GM19025 (cell line): ENCODE results near the gene DHRS12.
"Not testable (repeated sequence)": the region's sequence is repeated elsewhere in the genome, so short reads cannot be mapped to it uniquely, and the experiment has no call there.

ENCODE experiments used
- ATAC-seq: cut with Tn5 transposase; IDR thresholded peaks from one replicate; pipeline ENCODE4 v1.9.1; 2021; ENCODE audit warnings: mild to moderate bottlenecking, low read depth, moderate library complexity; ENCODE audit not compliant: unreplicated experiment

DHRS12 gene

DNA sequence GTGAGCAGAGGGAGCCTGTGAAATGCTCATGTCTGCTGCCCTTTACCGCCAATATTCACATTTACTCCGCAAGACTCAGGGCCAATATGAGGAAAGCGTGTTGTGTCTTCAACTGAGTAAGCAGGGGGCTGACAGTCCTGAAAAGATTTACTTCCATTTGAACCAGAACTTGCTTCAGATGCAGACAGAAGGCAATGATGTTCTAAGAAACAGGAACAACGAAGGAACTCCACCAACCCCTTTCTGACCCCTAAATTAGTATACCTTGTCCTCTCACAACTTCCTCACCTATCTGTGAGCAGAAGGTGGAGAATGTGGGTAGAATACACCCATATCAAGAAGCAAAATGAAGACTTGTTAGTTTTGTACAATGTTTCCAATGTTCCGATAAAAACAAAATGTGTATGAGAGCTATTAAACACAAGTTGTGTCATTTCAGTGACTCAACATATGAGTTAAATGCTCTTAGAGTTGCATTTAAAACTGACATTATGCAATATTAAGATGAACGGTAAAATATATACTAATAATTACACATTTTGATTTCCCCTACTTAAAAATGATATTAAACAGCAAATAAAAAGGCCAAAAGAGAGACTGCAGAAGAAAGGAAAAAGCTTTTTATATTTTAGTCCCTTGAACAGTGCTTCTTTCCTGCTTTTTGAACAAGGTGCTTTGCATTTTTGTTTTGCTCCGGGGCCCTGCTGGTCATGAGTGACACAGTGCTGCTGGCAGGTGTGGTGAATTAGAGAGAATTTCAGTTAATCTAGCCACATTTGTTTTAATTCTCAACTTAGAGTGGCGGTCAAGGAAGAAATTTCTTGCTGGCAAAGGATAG, 25.0 kb upstream of the DHRS12 start:
- no peak for ATAC-seq

DNA sequence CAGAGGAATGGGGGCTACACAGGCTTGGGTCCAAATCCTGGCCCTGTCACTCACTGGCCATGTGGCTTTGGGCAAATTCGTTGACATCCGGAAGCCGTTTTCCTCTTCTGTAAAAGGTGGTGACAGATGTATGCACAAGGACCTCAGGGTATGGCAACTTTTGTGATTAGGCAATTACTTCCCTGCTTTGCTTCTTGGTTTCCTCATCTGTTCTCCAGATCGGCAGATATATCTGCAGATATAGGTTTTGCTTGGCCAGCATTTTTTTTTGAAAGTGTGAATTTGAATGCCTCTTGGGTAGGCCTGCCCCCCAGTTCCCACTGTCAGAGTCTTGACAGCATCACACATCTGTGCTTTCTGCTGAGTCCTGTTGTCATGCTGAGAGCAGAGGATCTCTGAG, 23.3 kb upstream of the DHRS12 start:
- ATAC-seq, result no peak

DNA sequence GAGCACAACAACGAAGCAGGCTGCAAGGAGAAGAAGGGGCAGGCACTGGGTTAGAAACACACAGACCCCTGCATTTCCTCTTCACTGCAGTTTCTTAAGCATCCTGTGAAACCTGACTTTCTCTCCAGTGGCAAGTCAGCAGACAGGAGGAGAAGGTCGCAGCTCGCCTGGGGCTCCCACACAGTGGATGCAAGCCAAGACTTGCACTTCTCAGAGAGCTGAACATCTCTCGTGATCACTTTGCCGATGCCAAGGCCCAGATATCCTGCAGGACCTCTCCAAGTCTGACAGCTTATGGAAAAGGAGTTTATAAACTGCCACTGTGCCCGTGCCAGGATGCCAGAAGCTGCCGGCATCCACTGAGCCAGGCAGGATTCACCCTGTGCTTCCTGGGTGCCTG, 22.6 kb upstream of the DHRS12 start:
- no peak for ATAC-seq

DNA sequence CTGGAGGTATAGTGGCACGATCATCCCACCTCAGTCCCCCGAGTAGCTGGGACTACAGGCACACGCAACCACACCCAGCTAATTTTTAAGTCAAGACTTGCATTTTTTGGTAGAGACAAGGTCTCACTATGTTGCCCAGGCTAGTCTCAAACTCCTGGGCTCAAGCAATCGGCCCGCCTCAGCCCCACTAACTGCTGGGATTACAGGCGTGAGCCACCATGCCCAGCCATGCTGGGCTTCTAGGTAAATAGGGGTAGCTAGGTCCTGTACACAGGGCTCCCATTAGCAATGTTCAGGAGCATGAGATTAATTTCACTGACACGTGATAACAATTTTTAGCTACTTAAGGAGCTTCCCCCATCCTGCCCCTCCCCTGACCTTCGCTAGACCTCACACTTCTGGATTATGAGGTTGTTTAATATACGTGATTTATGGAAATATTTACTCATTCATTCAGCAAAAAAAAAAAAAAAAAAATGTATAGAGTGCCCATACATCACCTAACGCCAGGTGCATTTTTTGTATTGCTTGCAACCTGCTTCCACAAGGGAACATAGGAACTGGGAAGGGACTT, 21.8 kb upstream of the DHRS12 start:
- no peak for ATAC-seq

DNA sequence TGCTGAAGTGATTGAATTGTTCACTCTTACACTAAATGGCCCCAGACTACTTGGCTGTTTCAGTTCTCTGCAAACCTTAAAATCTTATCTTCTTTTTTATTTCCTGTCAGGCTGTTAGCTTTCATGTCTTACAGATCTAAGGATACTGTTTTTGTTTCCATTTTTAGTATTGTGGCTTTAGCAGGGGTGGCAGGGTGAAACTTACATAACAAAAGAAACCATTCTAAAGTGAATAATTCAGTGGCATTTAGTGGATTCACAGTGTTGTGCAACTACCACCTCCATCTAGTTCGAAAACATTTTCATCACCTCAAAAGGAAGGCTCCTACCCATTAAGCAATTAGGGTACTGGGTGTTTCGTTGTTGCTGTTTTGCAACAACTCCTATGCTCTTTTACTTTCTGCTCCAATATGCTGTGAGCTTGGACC, 21.2 kb upstream of the DHRS12 start:
- no peak for ATAC-seq

DNA sequence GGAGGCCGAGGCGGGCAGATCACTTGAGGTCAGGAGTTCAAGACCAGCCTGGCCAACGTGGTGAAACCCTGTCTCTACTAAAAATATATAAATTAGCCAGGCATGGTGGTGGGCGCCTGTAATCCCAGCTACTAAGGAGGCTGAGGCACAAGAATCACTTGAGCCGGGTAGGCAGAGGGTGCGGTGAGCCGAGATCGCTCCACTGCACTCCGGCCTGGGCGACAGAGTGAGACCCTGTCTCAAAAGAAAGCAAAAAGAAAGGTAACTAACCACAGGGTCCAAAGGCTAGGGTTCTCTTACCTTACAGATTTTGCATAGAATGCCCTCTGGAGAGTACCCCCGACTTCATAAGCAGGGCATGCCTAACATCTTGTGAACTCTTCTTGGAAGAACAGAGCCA, 20.7 kb upstream of the DHRS12 start:
- ATAC-seq, result not testable (repeated sequence)

DNA sequence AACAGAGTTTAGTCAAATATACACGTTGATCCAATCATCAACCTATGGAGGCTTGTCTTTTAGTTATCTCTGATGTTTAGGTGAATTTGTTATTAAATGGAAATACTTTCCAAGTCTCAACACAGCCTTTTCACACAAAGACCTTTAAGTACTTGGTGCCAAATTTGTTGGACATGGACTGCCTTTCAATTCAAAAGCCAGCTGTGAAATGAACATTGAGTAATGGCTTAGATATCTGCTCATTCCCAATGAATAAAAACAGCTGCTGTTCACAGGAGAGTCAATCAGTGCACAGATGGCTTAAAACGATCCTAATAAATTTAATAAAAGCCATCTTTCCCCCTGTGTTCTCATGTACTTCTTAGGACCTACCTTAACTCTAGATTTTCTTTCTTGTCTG, 19.9 kb upstream of the DHRS12 start:
- ATAC-seq, result no peak

DNA sequence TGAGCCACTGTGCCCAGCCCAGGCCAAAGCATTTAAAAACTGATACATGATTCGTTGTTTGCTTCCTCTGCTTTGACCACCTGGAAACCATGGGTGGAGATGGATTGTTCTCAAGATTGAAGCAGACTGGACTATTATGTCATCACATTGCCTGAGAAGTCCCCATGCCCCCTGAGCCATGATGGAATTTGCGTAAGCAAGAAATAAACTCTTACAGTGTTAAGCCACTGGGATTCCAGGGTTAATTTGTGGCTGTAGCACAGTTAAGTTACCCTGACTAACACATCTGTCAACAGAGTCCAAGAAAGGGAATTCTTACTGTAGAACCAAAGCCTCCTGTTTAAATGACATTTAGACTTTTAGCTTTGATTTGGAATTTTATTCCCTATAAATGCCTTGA, 19.4 kb upstream of the DHRS12 start:
- ATAC-seq, result no peak

DNA sequence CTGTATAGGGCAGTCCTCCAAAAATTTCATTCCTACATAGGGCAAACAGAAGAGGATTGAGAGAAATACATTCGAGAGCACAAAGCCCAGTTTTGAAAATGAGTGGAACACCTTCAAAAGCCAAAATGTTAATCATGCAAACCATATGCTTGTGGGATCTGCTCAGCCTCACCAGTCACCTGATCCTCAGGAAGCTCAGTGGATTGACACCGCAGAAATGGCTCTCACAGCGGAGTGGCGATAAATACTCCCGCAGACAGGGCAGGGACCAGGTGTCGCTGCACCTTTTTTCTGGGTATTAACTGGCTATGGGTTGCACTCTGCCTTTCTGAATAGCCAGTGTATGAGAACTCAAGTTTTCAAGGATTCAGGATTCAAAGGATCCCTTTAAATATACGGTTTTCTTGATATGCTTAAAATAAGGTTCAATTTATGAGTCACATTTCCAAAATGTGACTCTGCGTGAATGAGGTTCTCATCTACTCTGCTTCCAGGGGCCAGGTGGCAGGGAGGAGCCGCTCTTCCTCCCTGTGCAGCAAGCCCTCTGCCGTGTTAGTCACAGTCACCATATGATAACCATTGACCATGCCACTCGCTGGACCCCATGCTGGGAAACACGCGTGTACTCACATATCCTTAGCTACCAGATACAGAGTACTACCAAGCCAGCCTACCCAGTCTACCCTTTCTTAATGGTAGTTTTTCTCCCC, 18.3 kb upstream of the DHRS12 start:
- ATAC-seq, result no peak

DNA sequence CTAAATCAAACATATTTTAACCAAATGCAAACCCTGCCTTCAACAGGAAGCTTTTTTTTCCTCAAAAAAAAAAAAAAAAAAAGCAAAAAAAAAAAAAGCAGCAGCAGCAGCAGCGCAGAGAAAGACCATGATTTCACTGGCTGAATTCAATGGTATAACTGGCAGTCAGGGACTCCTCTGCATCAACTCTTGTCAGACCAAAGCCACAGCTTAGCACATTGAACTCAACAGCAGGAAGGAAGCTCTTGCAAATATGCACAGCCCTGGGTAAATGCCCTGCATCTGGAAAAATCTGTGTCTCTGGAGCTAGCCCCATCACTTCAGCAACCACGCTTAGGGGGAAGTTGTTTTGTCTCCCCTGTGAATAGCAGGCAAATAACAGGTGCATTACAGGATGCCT, 17.6 kb upstream of the DHRS12 start:
- no peak for ATAC-seq

DNA sequence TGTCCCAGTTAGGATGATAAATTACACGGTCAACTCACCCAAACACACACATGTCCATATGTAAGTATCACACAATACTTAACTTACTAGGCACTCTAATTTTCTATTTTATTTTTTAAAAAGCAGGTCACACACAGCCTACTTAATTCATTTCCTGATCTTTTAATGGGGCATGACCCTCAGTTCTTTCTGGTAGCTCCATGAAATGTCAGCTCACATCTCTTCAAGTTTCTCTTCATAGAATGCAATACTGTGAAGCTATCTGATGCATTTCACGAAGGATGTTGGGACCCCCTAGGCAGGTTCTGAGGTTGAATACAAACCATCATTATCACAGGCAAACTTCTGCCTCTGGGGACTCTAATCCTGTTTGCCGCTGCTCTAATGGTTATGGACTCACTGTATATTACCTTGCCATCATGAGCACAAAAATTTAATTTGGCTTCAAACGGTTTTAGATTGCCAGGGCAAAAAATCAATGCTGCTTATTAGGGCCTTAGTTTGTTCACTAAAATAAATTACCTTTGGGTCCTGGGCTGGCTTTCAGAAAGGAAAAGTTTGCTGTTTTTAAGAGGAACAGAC, 16.1 kb upstream of the DHRS12 start:
- ATAC-seq, result no peak

DNA sequence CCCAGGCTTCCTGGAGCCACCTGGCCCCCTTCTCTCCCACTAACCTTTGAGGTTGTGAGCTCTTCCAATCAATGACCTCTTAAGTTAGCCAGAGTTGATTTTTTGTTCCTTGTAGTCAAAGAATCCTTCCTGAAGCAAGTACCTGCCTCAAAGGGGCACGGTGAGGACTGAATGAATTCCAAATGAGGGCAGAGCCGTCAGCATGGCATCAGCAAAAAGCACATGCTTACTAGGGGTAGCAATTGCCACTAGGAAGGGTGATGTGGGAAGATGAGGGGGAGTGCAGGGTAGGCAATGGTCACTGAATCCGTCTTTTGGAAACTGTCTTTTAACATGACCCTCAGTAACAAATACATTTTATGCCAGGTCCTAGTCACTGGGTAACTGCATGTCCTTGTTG, 15.6 kb upstream of the DHRS12 start:
- ATAC-seq, result no peak

DNA sequence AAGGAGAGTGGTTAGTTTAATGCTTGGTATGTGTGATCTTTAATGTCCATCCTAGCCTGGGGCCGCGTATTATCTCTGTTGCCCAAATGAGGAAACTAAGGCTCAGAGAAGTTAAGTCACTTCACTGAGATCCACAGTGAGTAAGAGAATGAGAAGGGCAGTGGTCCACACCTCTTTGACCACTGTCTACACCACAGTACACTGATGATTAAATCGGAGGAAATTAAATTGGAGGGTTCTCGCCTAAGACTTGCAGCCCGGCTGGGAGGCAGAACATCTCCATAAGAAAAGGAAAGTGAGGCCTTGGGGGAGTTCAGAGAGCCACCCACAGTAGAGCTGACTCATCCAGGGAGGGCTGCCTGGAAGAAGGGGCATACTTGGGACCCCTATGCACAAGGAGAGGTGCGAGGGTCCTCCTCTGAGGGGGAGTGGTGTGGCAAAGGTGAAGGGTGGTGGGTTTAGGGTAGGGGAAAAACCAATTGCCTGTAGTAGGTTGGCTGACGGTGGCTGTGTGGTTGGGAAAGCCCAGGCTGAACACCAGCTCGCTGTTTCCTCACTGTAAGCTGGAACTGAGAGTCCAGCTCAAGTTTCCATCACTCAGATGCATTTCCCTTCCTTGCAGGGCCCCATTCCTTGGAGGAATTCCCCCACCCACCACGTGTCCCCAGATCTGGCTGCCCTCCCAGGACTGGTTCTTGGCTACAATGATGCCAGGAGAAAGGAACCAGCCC, 15.0 kb upstream of the DHRS12 start:
- ATAC-seq, result no peak

DNA sequence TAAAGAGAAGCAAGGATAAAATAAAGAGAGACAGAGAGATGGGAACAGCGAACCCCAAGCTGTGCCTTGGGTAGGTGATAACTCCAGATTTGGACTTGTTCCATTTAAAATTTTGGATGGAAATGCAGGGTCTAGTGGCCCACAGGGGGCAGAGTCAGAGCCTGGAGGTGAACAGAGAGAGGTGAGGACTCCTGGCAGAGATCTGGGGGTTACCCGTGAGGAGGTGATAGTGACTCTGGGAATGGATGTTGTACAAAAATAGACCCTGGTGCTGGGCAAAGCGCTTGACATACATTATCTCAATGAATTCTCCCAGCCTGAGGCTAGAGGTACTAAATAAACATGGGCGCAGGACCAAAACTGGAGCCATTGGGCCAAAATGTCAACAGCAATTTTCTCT, 14.3 kb upstream of the DHRS12 start:
- ATAC-seq, result no peak

DNA sequence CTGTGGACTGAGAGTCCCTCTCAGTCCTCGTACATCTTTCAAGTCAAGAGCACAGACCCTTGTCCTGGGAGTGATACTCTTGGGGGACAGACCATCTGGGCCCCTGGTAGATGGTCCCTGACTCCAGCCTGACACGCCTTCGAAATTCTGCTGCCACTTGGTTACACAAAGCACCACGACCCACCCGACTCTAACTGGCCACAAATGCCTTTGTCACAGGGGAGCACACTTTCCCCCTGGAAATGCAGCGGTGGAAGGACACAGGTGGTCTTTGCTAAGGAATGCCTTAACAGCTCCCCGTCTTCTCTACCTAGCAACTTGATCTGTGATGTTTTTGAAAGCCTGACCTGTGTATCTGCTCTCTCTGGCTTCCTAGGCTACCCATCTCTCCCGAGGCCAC, 13.8 kb upstream of the DHRS12 start:
- ATAC-seq, result no peak

DNA sequence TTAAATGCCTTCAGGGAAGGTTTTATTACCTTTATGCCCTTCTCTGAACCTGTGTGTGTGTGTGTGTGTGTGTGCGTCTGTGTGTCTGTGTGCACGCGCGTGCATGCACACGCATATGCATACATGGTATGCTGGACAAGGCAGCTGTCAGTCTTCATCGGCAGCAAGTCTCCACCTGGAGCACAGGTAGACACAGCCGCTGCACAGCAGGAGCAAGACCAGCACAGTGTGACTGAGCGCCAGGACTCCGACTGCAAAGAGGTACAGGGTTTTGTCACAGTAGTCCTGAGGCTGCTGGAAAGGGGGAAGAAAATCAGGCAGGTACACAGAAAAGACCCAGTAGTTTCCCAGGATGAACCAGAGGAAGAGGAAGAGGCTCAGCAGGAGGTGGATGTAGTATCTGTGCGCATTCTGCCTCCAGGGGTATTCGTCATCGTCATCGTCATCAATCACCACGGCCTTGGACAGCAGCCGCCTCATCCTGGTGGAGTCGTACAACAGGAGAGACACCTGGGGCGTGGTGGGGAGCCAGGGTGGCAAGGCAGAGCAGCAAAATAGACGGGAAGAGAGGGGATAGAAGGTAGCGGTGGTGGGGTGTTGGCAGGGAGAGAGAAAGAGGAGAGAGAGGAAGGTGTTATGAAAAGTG, 12.8 kb upstream of the DHRS12 start:
- ATAC-seq, result no peak

DNA sequence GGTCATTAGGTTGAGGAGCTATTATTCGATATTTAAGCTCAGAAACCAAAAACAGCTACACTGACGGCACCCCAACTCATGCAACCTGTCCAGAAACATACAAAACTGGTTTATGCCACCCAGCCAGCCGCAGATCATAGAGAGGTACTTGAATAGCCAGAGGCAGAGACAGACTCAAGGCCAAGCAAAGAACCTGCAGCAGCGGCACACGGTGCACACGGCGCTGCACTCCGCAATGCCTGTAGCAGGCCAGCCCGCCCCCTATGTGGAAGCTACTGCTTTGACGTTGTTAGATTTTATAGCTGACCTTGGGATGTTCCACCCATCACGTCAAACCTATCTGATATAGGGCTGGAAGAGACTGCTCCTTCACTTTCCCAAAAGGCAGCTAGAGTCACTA, 11.9 kb upstream of the DHRS12 start:
- ATAC-seq, result no peak

DNA sequence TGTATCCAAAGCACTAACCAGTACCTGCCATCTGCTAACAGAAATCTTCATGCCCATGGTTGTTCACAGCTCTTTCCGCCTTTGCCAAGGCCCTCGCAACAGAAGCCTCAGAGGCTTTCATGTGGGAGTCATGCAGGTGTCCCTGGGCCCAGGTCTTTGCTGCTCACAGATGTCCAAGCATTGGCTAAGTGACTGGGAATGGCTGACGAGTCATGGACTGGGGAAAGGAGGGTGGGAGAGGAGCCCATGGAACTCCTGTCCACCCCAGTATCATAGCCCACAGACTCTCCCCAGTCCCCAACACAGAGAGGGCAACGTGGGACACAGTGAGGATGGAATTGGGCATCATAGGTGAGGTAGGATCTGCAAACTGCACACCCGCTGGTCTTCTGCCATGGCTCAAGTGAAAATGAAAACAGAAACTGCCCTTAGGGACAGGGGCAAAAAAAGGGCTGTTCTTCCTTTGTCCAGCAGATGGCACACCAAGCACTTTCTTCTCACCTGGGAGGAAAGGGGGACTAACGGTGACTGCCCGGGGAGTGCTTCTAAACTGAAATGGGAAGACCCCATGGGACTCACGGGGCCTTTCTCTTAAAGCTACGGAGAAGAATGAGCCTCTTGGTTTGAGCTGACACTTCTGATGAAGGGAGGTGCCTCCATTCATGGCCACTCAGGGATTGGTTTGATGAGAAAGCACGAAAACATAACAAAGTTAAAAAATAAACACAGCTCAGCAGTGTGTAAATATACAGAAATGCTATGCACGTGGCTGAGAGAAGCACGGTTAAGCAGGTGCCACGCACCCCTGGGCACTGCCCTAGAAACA, 11.1 kb upstream of the DHRS12 start:
- ATAC-seq, result peak; percentile 70

DNA sequence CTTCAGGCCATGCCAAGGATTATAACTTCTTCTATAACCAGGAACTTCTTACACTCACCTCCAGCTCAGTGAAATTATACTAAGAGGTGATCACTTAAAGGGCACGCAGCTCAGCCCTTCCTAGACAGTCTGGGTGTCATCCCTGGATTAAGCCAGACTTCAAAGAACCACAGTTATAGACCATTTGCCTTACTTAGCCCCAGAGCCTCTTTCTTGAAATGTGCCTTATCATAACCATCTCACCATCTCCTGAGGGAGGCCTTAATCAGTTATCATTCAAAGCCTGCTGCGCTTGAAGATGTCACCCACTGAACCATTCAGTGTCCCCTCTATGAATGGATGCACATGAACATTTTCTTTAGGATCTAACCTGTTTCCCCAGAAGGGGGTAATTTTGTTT, 10.1 kb upstream of the DHRS12 start:
- no peak for ATAC-seq
